B cell (primary cell): ENCODE measurements around the gene ACAD8. TPM values are rescaled to one million over a fixed set of nuclear protein-coding genes. Genes with fewer than 3 reads are reported as not detected.
A peak's percentile ranks its signal among the peaks of the same experiment; 100 is the strongest.
"Not testable (repeated sequence)": the region's sequence is repeated elsewhere in the genome, so short reads cannot be mapped to it uniquely, and the experiment has no call there.

ENCODE experiments used
- ATAC-seq: fragments of 200-7000 bp; cut with Tn5 transposase; one replicate; pipeline ENCODE4 v1.10.0; 2021; ENCODE audit warnings: low read depth, mild to moderate bottlenecking, moderate number of reproducible peaks, moderate library complexity
- CTCF ChIA-PET: fragments of 350-600 bp; sonication (Branson Sonifier 250); formaldehyde crosslinking; loops from one replicate; lab custom pipeline; 2021; ENCODE audit warnings: antibody characterized with exemption, inconsistent platforms; lab: Charles Lee
- POLR2A ChIA-PET: fragments of 350-600 bp; sonication (Branson Sonifier 250); formaldehyde crosslinking; loops from one replicate; lab custom pipeline; 2021; ENCODE audit warnings: antibody characterized with exemption; lab: Charles Lee
- DNase-seq: peaks from one replicate; pipeline ENCODE4 v3.0.0; 2013
- H2AFZ ChIP-seq: 2 replicates; pipeline ENCODE4 v1.6.1; 2012; ENCODE audit warnings: mild to moderate bottlenecking, low read depth, low read length; ENCODE audit not compliant: insufficient read depth, poor library complexity, severe bottlenecking
- H3K27ac ChIP-seq, 2 donors: 1 replicate in 1 of 2; 2 replicates in 1 of 2; pipeline ENCODE4 v1.5.1; 2012 to 2013; ENCODE audit warnings: low read length in 2 of 2, mild to moderate bottlenecking in 2 of 2, moderate library complexity in 1 of 2
- H3K27me3 ChIP-seq, 4 experiments: fragments of 200-600 bp in 1 of 4; sonication (generic) in 1 of 4; replicated peaks in 1 of 4; 1 replicate in 2 of 4; 2 replicates in 2 of 4; pipeline versions ENCODE4 v1.6.1 to v1.7.0; 2013 to 2016; ENCODE audit warnings: low read length in 3 of 4, mild to moderate bottlenecking in 2 of 4, mixed read lengths in 1 of 4, moderate library complexity in 1 of 4; ENCODE audit not compliant: insufficient read depth in 4 of 4, control insufficient read depth in 3 of 4; ENCODE audit errors: control extremely low read depth in 1 of 4
- H3K36me3 ChIP-seq, 2 experiments: replicated peaks in 1 of 2; 1 replicate in 1 of 2; 2 replicates in 1 of 2; pipeline versions ENCODE4 v1.6.1 to v1.7.1; 2013; ENCODE audit warnings: low read length in 1 of 2; ENCODE audit not compliant: insufficient read depth in 2 of 2, control insufficient read depth in 1 of 2; ENCODE audit errors: control extremely low read depth in 1 of 2, extremely low read depth in 1 of 2
- H3K4me1 ChIP-seq, 2 donors: fragments of 200-600 bp in 1 of 2; sonication (generic) in 1 of 2; 1 replicate in 1 of 2; 2 replicates in 1 of 2; pipeline versions ENCODE4 v1.5.1 to v1.6.1; 2013 to 2017; ENCODE audit warnings: low read length in 2 of 2; ENCODE audit not compliant: control insufficient read depth in 2 of 2, insufficient read depth in 2 of 2
- H3K4me2 ChIP-seq: replicated peaks from 2 replicates; pipeline ENCODE3; 2012; ENCODE audit warnings: mild to moderate bottlenecking, low read depth, low read length; ENCODE audit not compliant: poor library complexity, severe bottlenecking
- H3K4me3 ChIP-seq, 5 experiments: fragments of 200-600 bp in 1 of 5; sonication (generic) in 1 of 5; 1 replicate in 3 of 5; 2 replicates in 2 of 5; pipeline versions ENCODE4 v1.5.1 to v1.7.0; 2011 to 2016; ENCODE audit warnings: low read length in 4 of 5, mild to moderate bottlenecking in 4 of 5, low read depth in 2 of 5, control low read depth in 1 of 5, moderate library complexity in 1 of 5; ENCODE audit not compliant: insufficient read depth in 1 of 5; ENCODE audit errors: control extremely low read depth in 1 of 5, extremely low read depth in 1 of 5
- H3K79me2 ChIP-seq: fragments of 200-600 bp; sonication (generic); one replicate; pipeline ENCODE4 v1.6.0; 2016; ENCODE audit warnings: low read length; ENCODE audit not compliant: control insufficient read depth, insufficient read depth
- H3K9ac ChIP-seq: fragments of 200-600 bp; sonication (generic); 2 replicates; pipeline ENCODE4 v1.6.1; 2017; ENCODE audit warnings: mild to moderate bottlenecking, low read length, moderate library complexity
- H3K9me3 ChIP-seq, 3 donors: one replicate each; pipeline versions ENCODE4 v1.6.1 to v1.7.1; 2013; ENCODE audit warnings: low read length in 2 of 3; ENCODE audit not compliant: control insufficient read depth in 2 of 3, insufficient read depth in 1 of 3; ENCODE audit errors: control extremely low read depth in 1 of 3
- H4K20me1 ChIP-seq: 2 replicates; pipeline ENCODE4 v1.6.0; 2012; ENCODE audit warnings: mild to moderate bottlenecking, low read length; ENCODE audit not compliant: insufficient read depth, control insufficient read depth, poor library complexity, severe bottlenecking
- H3K27ac Mint-ChIP-seq: one replicate; pipeline ENCODE4 v1.8.0; 2021; ENCODE audit warnings: mixed read lengths
- H3K27me3 Mint-ChIP-seq: one replicate; pipeline ENCODE4 v1.8.0; 2021; ENCODE audit warnings: mixed read lengths
- H3K4me1 Mint-ChIP-seq: one replicate; pipeline ENCODE4 v1.8.0; 2021; ENCODE audit warnings: mixed read lengths
- H3K4me3 Mint-ChIP-seq: one replicate; pipeline ENCODE4 v1.8.0; 2021; ENCODE audit warnings: mixed read lengths
- H3K9me3 Mint-ChIP-seq: one replicate; pipeline ENCODE4 v1.8.0; 2022; ENCODE audit warnings: mixed read lengths; ENCODE audit not compliant: insufficient read depth
- CTCF ChIP-seq: fragments of 200-600 bp; IDR thresholded peaks from one replicate; pipeline ENCODE4 v1.8.0; 2022; ENCODE audit warnings: antibody characterized with exemption, mild to moderate bottlenecking
- EZH2 ChIP-seq: IDR thresholded peaks from 2 replicates; pipeline ENCODE4 v1.6.1; 2012; ENCODE audit warnings: borderline replicate concordance, low read depth, mild to moderate bottlenecking, moderate library complexity, low read length; ENCODE audit not compliant: insufficient read depth, poor library complexity, severe bottlenecking
- WGBS: methylation state at CpG from one replicate; pipeline ENCODE4 v1.1.5; 2013; ENCODE audit warnings: missing lambda C conversion rate; ENCODE audit not compliant: insufficient coverage; 5-methylcytosine and 5-hydroxymethylcytosine counted together
- intact Hi-C: fragments of 100-400 bp; cut with micrococcal nuclease; formaldehyde crosslinking; loops from one replicate; pipeline ENCODE4 v1.10.0; 2022
- polyA plus RNA-seq: library from polyadenylated mRNA; depleted of rRNA; stranded (reverse); fragments of >200 nt; gene quantifications from 2 replicates; pipeline ENCODE4 v1.2.3, GENCODE V29; 2012
- total RNA-seq, 2 donors: library from RNA; stranded (reverse); fragments of 120-200 nt in 1 of 2; gene quantifications; 1 replicate in 1 of 2; 2 replicates in 1 of 2; pipeline versions ENCODE4 v1.2.3 to v1.2.4, GENCODE V29; 2013 to 2022

Gene ACAD8
- total and polyA plus RNA-seq, 2 donors (not counting 1 experiment from before 2014, with no cell fraction given) = 26.5 to 33.6 TPM

- WGBS = 18% methylated on average over 30 of the region's 36 CpGs
- no peak overlapping the region for H3K27ac Mint-ChIP-seq
- H3K4me1 Mint-ChIP-seq = peaks cover 22% of the 10 kb centered on the region
- peaks cover 7% of the 10 kb centered on the region for H3K9me3 Mint-ChIP-seq
- TF ChIP-seq CTCF (no peak), EZH2 (no peak)
- Histone ChIP-seq H3K36me3 (no peaks in the 10 kb centered on the region), H3K4me3 (peak overlapping the region in 1 of 5 experiments; percentile 59), H3K27ac (no peak overlapping the region), H4K20me1 (no peaks in the 10 kb centered on the region), H3K9me3 (peaks cover 0 to 26% (median 5%) of the 10 kb centered on the region in 3 donors), H3K4me2 (peak overlapping the region; percentile 88), H3K79me2 (no peaks in the 10 kb centered on the region), H2AFZ (peak overlapping the region; percentile 5), H3K4me1 (peaks cover 21 to 38% of the 10 kb centered on the region in 2 donors), H3K27me3 (peaks cover 1 to 56% (median 52%) of the 10 kb centered on the region in 4 experiments), H3K9ac (no peak overlapping the region)
- peak overlapping the region; percentile 81 for H3K4me3 Mint-ChIP-seq
- DNase-seq (no peak), ATAC-seq (no peak)
- POLR2A ChIA-PET = no interaction called here
- intact Hi-C loops = no loop called here
- CTCF ChIA-PET = interaction anchor here (1.6 kb wide), 1 partner anchor 227 kb away, joined by 4 read pairs; no protein-coding TSS in a partner anchor
- H3K27me3 Mint-ChIP-seq = peaks cover 66% of the 10 kb centered on the region
Measured at GRCh38 chr11:134277183-134278001, 24.0 kb downstream of the ACAD8 start.

GRCh38 chr11:134278356-134278755 is 25.0 kb downstream of the ACAD8 start:
- Histone ChIP-seq H3K9me3 (peaks cover 0 to 26% (median 5%) of the 10 kb centered on the region in 3 donors), H4K20me1 (no peaks in the 10 kb centered on the region), H3K9ac (no peak overlapping the region), H3K79me2 (no peaks in the 10 kb centered on the region), H3K36me3 (no peaks in the 10 kb centered on the region), H2AFZ (no peak overlapping the region), H3K27me3 (peaks cover under 1 to 49% (median 43%) of the 10 kb centered on the region in 4 experiments), H3K4me2 (no peak overlapping the region), H3K4me3 (no peak overlapping the region), H3K27ac (no peak overlapping the region), H3K4me1 (peaks cover 21 to 30% of the 10 kb centered on the region in 2 donors)
- ChIA-PET CTCF (no interaction called here), POLR2A (no interaction called here)
- TF ChIP-seq EZH2 = no peak
- no peak for TF ChIP-seq CTCF
- intact Hi-C loops = no loop called here
- Mint-ChIP-seq H3K4me3 (no peak overlapping the region), H3K4me1 (peaks cover 17% of the 10 kb centered on the region), H3K27me3 (peaks cover 58% of the 10 kb centered on the region), H3K27ac (no peak overlapping the region), H3K9me3 (peaks cover 7% of the 10 kb centered on the region)
- no peak for ATAC-seq
- no peak for DNase-seq
- 100% methylated on average over 3 of the region's 4 CpGs for WGBS

DNA sequence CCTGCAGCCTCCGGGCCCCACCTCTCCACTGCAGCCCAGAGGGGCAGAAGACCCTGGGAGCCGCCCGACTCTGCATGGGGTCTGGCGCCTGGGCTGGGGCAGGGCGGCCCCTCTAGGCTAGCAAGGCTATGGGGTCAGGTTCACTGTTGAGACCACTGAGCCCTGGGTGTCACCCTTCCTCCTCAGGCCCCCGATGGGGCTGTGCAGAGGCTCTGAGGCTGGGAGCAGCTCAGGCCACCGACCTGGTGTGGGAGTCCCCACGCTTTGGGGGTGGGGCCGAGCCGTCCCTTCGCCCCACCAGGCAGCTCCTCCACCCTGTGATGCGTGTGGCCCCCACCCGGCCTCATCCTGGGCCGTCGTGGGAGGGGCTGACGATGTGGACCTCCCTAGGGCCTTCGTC is 28.3 kb downstream of the ACAD8 start:
- H3K4me1 ChIP-seq = peaks cover 10 to 14% of the 10 kb centered on the region in 2 donors
- H3K79me2 ChIP-seq, H3K4me3 ChIP-seq, H3K4me1 Mint-ChIP-seq, H3K27ac Mint-ChIP-seq, H3K36me3 ChIP-seq, H3K9ac ChIP-seq, intact Hi-C loops, H3K4me3 Mint-ChIP-seq, CTCF ChIA-PET, H3K9me3 Mint-ChIP-seq, POLR2A ChIA-PET, H4K20me1 ChIP-seq, H2AFZ ChIP-seq, DNase-seq, ATAC-seq, H3K4me2 ChIP-seq, H3K27ac ChIP-seq: not testable (repeated sequence)
- H3K27me3 ChIP-seq = peaks cover 0 to 24% (median 20%) of the 10 kb centered on the region in 4 experiments
- 100% methylated on average over 1 of the region's 17 CpGs for WGBS
- peaks cover 0 to 18% (median 5%) of the 10 kb centered on the region in 3 donors for H3K9me3 ChIP-seq
- H3K27me3 Mint-ChIP-seq = peaks cover 51% of the 10 kb centered on the region
